ENCODE results near the gene LRRTM4. TPM values are rescaled to one million over a fixed set of nuclear protein-coding genes. Genes with fewer than 3 reads are reported as not detected.

Gene LRRTM4
- total RNA-seq, 1 donor from 2014 or later: not detected

GRCh38 chr2:76760367-76760704 is 761.8 kb downstream of the LRRTM4 start:
- ATAC-seq (ENCODE audit: low read depth) (no peak), DNase-seq (no peak)
- no peak overlapping the region for H3K4me3 Mint-ChIP-seq
- intact Hi-C loops (cut with micrococcal nuclease): no loop called here
- no peak overlapping the region for H3K27ac Mint-ChIP-seq
- CTCF ChIA-PET: no interaction called here
- no peaks in the 10 kb centered on the region for H3K9me3 Mint-ChIP-seq
- TF ChIP-seq, protein P1, sequence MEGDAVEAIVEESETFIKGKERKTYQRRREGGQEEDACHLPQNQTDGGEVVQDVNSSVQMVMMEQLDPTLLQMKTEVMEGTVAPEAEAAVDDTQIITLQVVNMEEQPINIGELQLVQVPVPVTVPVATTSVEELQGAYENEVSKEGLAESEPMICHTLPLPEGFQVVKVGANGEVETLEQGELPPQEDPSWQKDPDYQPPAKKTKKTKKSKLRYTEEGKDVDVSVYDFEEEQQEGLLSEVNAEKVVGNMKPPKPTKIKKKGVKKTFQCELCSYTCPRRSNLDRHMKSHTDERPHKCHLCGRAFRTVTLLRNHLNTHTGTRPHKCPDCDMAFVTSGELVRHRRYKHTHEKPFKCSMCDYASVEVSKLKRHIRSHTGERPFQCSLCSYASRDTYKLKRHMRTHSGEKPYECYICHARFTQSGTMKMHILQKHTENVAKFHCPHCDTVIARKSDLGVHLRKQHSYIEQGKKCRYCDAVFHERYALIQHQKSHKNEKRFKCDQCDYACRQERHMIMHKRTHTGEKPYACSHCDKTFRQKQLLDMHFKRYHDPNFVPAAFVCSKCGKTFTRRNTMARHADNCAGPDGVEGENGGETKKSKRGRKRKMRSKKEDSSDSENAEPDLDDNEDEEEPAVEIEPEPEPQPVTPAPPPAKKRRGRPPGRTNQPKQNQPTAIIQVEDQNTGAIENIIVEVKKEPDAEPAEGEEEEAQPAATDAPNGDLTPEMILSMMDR (IDR thresholded peaks at IDR 0.05): no peak
- no peaks in the 10 kb centered on the region for H3K36me3 Mint-ChIP-seq (ENCODE audit: low read depth)
- POLR2A ChIA-PET: no interaction called here
- no peaks in the 10 kb centered on the region for H3K4me1 Mint-ChIP-seq
- no peaks in the 10 kb centered on the region for H3K27me3 Mint-ChIP-seq

DNA sequence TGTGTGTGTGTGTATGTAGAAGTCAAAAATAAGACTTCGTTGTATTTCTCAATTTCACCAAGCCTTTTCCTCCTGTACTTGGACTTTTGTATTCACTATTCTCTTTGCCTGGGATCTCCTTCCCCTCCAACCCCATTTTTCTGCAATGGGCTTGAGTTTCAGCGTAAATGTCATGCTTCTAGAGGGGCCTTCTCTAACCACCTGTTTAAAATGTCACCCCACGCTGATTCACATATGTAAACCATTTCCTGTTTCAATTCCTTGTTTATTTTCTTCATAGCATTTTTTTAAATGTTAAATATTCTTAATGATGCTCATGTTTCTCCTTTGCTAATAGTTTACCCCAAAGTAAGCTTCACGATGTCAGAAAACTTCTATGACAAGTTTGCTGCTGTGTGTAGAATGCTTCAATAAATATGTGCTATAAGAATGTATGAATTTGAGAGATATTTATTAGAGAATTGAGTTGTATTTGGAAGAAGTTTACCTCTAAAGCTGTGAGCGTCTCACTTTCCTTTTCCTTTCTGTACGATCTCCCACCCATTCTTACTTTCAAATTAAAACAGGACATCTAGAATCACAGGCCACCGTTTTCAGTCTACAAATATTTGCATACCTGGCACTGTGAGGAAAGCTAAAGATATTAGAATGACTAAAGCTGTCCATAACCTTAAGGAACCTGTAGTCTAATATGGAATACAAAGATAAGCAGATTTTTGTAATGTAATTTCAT is 762.4 kb downstream of the LRRTM4 start:
- no peaks in the 10 kb centered on the region for H3K27me3 Mint-ChIP-seq
- no peak for DNase-seq
- H3K4me1 Mint-ChIP-seq: no peaks in the 10 kb centered on the region
- POLR2A ChIA-PET: no interaction called here
- no peak for ATAC-seq (ENCODE audit: low read depth)
- intact Hi-C loops (cut with micrococcal nuclease): no loop called here
- CTCF ChIA-PET: no interaction called here
- no peak overlapping the region for H3K27ac Mint-ChIP-seq
- no peaks in the 10 kb centered on the region for H3K36me3 Mint-ChIP-seq (ENCODE audit: low read depth)
- no peak overlapping the region for H3K4me3 Mint-ChIP-seq
- H3K9me3 Mint-ChIP-seq: no peaks in the 10 kb centered on the region
- TF ChIP-seq, protein P1 (IDR thresholded peaks at IDR 0.05): no peak

- Mint-ChIP-seq H3K9me3 (peaks cover 4% of the 10 kb centered on the region), H3K4me1 (no peaks in the 10 kb centered on the region), H3K4me3 (no peak overlapping the region), H3K36me3 (ENCODE audit: low read depth) (no peaks in the 10 kb centered on the region), H3K27ac (no peak overlapping the region), H3K27me3 (no peaks in the 10 kb centered on the region)
- DNase-seq (no peak), ATAC-seq (ENCODE audit: low read depth) (no peak)
- POLR2A ChIA-PET: no interaction called here
- CTCF ChIA-PET: no interaction called here
- intact Hi-C loops (cut with micrococcal nuclease): no loop called here
- TF ChIP-seq, protein P1 (IDR thresholded peaks at IDR 0.05): no peak
Observed at GRCh38 chr2:76752506-76752905, 769.7 kb downstream of the LRRTM4 start.

- CTCF ChIA-PET: no interaction called here
- ATAC-seq (ENCODE audit: low read depth): no peak
- POLR2A ChIA-PET: no interaction called here
- Mint-ChIP-seq H3K27me3 (no peaks in the 10 kb centered on the region), H3K9me3 (peaks cover 4% of the 10 kb centered on the region), H3K27ac (no peak overlapping the region), H3K36me3 (ENCODE audit: low read depth) (no peaks in the 10 kb centered on the region), H3K4me3 (no peak overlapping the region), H3K4me1 (no peaks in the 10 kb centered on the region)
- TF ChIP-seq, protein P1 (IDR thresholded peaks at IDR 0.05): no peak
- intact Hi-C loops (cut with micrococcal nuclease): no loop called here
- no peak for DNase-seq
Observed at GRCh38 chr2:76749858-76750257, 772.3 kb downstream of the LRRTM4 start.

- Mint-ChIP-seq H3K27ac (no peak overlapping the region), H3K27me3 (no peaks in the 10 kb centered on the region), H3K36me3 (ENCODE audit: low read depth) (no peaks in the 10 kb centered on the region), H3K4me3 (no peak overlapping the region), H3K4me1 (no peaks in the 10 kb centered on the region), H3K9me3 (peaks cover 4% of the 10 kb centered on the region)
- intact Hi-C loops (cut with micrococcal nuclease): no loop called here
- CTCF ChIA-PET: no interaction called here
- ATAC-seq (ENCODE audit: low read depth) (no peak), DNase-seq (no peak)
- TF ChIP-seq, protein P1 (IDR thresholded peaks at IDR 0.05): no peak
- POLR2A ChIA-PET: interaction anchor here (0.6 kb wide), 1 partner anchor 775 kb away, joined by 3 read pairs; no protein-coding TSS in a partner anchor
Observed at GRCh38 chr2:76748581-76749296, 773.4 kb downstream of the LRRTM4 start.

All from activated B cell treated with CpG ODN at 0.5 μM for 24 hours (primary cell).